Mucosa of descending colon (tissue), 3 donors: Measurements from ENCODE around the gene R3HDML. TPM values are rescaled to one million over a fixed set of nuclear protein-coding genes. Genes with fewer than 3 reads are reported as not detected.
A peak's percentile ranks its signal among the peaks of the same experiment; 100 is the strongest.

Source experiments
- ATAC-seq: fragments of 200-7000 bp; cut with Tn5 transposase; one replicate; pipeline ENCODE4 v1.9.1; 2020; ENCODE audit warnings: mild to moderate bottlenecking, moderate library complexity
- DNase-seq, 3 donors: peaks; one replicate each; pipeline ENCODE4 v3.0.0-alpha.2; 2020
- H3K36me3 ChIP-seq: fragments of 200-600 bp; one replicate; pipeline ENCODE4 v1.8.0; 2021; ENCODE audit warnings: low read depth, mild to moderate bottlenecking
- H3K4me1 ChIP-seq: fragments of 200-600 bp; one replicate; pipeline ENCODE4 v1.8.0; 2021; ENCODE audit warnings: low read depth, mild to moderate bottlenecking
- H3K4me3 ChIP-seq: fragments of 200-600 bp; one replicate; pipeline ENCODE4 v1.8.0; 2021; ENCODE audit warnings: mild to moderate bottlenecking
- H3K9me3 ChIP-seq: fragments of 200-600 bp; one replicate; pipeline ENCODE4 v1.8.0; 2021; ENCODE audit warnings: mild to moderate bottlenecking
- intact Hi-C, 2 donors: fragments of 100-400 bp; cut with DNase I in 1 of 2; cut with micrococcal nuclease in 1 of 2; formaldehyde crosslinking; loops; one replicate each; pipeline versions ENCODE4 v1.11.0 to v1.11.1; 2022; cut with DNase I, micrococcal nuclease
- total RNA-seq, 3 donors: library from RNA; stranded (reverse); fragmentation: NEBNext Ultra II Directional in 2 of 3; extraction: Animal tissue kit (Norgen Biotek cat#: 25700) in 2 of 3; gene quantifications; one replicate each; pipeline versions ENCODE4 v1.2.1 to v1.2.4, GENCODE V29; 2021 to 2023
- TF ChIP-seq, protein P1 (sequence below): fragments of 200-600 bp; IDR thresholded peaks from one replicate; pipeline ENCODE4 v1.8.0; 2022; ENCODE audit warnings: antibody characterized with exemption, mild to moderate bottlenecking
- donor health status: DM: no; HTN: no; CAD: no; lungs with moderate emphysema.
- donor health status: DM: no; HTN: no; CAD: no.
- donor health status: DM: no; HTN: yes; CAD: no.

Gene R3HDML
- total RNA-seq, 3 donors from 2014 or later, result not detected

DNA sequence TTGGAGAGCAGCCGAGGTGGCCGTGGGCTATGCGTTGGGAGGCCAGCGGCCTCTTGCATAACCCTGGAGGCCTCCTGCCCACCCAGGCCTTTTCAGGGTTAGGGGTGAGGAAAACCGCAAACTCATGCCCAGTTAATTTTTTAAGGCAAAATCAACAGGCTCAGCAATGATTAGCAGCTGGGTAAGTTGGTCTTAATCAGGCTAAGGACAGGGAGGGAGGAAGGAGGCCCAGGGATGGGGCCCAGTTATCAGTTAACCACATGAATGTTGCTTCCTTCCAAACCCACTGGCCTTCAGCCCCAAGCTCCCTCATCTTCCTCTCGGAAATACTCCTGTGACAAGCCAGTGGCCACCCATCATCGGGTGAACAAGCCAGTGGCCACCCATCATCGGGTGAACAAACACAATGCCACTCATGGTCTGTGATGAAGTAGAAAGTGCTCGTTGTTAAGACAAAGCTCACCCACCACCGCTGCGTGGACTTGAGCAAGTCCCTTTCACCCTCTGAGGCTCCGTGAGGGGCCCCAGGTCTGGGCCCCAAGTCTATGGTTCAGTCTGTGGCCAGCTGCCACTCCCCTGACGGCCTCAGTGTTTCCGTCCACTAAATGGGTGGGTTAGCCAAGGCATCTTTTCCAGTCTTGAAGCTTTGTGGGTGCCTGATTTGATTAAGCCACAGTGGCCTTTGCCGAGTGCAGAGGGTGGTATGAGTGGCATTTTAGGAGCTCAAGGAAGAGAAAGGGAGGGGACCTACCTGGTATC, 58.0 kb downstream of the R3HDML start:
- no peak overlapping the region for H3K4me3 ChIP-seq
- ATAC-seq (no peak), DNase-seq (peak in 1 of 3 donors; percentile 7)
- H3K36me3 ChIP-seq, result no peaks in the 10 kb centered on the region
- intact Hi-C loops, result loop anchor here in 1 of 2 donors (10.0 kb wide), 1 partner anchor 210 kb away; no protein-coding TSS in a partner anchor
- TF ChIP-seq, protein P1, sequence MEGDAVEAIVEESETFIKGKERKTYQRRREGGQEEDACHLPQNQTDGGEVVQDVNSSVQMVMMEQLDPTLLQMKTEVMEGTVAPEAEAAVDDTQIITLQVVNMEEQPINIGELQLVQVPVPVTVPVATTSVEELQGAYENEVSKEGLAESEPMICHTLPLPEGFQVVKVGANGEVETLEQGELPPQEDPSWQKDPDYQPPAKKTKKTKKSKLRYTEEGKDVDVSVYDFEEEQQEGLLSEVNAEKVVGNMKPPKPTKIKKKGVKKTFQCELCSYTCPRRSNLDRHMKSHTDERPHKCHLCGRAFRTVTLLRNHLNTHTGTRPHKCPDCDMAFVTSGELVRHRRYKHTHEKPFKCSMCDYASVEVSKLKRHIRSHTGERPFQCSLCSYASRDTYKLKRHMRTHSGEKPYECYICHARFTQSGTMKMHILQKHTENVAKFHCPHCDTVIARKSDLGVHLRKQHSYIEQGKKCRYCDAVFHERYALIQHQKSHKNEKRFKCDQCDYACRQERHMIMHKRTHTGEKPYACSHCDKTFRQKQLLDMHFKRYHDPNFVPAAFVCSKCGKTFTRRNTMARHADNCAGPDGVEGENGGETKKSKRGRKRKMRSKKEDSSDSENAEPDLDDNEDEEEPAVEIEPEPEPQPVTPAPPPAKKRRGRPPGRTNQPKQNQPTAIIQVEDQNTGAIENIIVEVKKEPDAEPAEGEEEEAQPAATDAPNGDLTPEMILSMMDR, result no peak
- H3K4me1 ChIP-seq, result peaks cover 25% of the 10 kb centered on the region
- H3K9me3 ChIP-seq, result no peaks in the 10 kb centered on the region

- Histone ChIP-seq H3K4me1 (peaks cover 26% of the 10 kb centered on the region), H3K9me3 (no peaks in the 10 kb centered on the region), H3K4me3 (no peak overlapping the region), H3K36me3 (no peaks in the 10 kb centered on the region)
- TF ChIP-seq, protein P1, result no peak
- intact Hi-C loops, result loop anchor here in 1 of 2 donors (10.0 kb wide), 1 partner anchor 209 kb away; no protein-coding TSS in a partner anchor
- ATAC-seq (no peak), DNase-seq (no peak)
Measured at GRCh38 chr20:44395461-44396340, 58.9 kb downstream of the R3HDML start.

- ATAC-seq (no peak), DNase-seq (no peak)
- Histone ChIP-seq H3K9me3 (no peaks in the 10 kb centered on the region), H3K36me3 (no peaks in the 10 kb centered on the region), H3K4me1 (peaks cover 26% of the 10 kb centered on the region), H3K4me3 (no peak overlapping the region)
- intact Hi-C loops, result loop anchor here in 1 of 2 donors (10.0 kb wide), 1 partner anchor 208 kb away; no protein-coding TSS in a partner anchor
- TF ChIP-seq, protein P1, result no peak
Measured at GRCh38 chr20:44396369-44397130, 59.7 kb downstream of the R3HDML start.

- TF ChIP-seq, protein P1, result no peak
- Histone ChIP-seq H3K36me3 (no peaks in the 10 kb centered on the region), H3K9me3 (no peaks in the 10 kb centered on the region), H3K4me3 (no peak overlapping the region), H3K4me1 (peaks cover 19% of the 10 kb centered on the region)
- DNase-seq (no peak), ATAC-seq (peak; percentile 51)
- intact Hi-C loops, result loop anchor here in 1 of 2 donors (10.0 kb wide), 1 partner anchor 206 kb away; no protein-coding TSS in a partner anchor
Measured at GRCh38 chr20:44398335-44398734, 61.5 kb downstream of the R3HDML start.

- DNase-seq (no peak), ATAC-seq (no peak)
- peaks cover 17% of the 10 kb centered on the region for H3K4me1 ChIP-seq
- intact Hi-C loops, result loop anchor here in 1 of 2 donors (10.0 kb wide), 1 partner anchor 205 kb away; no protein-coding TSS in a partner anchor
- H3K36me3 ChIP-seq, result no peaks in the 10 kb centered on the region
- no peak overlapping the region for H3K4me3 ChIP-seq
- no peaks in the 10 kb centered on the region for H3K9me3 ChIP-seq
- TF ChIP-seq, protein P1, result no peak
Measured at GRCh38 chr20:44399446-44399845, 62.6 kb downstream of the R3HDML start.
